IPS-15b (cell line): Measurements from ENCODE around the gene PIEZO1.

Experiments used
- H3K27me3 ChIP-seq: one replicate; pipeline ENCODE4 v1.6.1; 2013; ENCODE audit warnings: low read length; ENCODE audit not compliant: control insufficient read depth, insufficient read depth
- H3K36me3 ChIP-seq: one replicate; pipeline ENCODE4 v1.6.1; 2013; ENCODE audit warnings: low read length; ENCODE audit not compliant: control insufficient read depth, insufficient read depth
- H3K4me1 ChIP-seq: one replicate; pipeline ENCODE4 v1.6.1; 2013; ENCODE audit warnings: mild to moderate bottlenecking, low read length; ENCODE audit not compliant: control insufficient read depth, insufficient read depth
- H3K4me3 ChIP-seq: one replicate; pipeline ENCODE4 v1.5.1; 2013; ENCODE audit warnings: low read depth, low read length
- H3K9ac ChIP-seq: one replicate; pipeline ENCODE4 v1.6.1; 2013; ENCODE audit warnings: low read depth, mild to moderate bottlenecking, low read length
- H3K9me3 ChIP-seq: one replicate; pipeline ENCODE4 v1.6.1; 2013; ENCODE audit warnings: mild to moderate bottlenecking, low read length; ENCODE audit not compliant: control insufficient read depth, insufficient read depth

PIEZO1 gene

DNA sequence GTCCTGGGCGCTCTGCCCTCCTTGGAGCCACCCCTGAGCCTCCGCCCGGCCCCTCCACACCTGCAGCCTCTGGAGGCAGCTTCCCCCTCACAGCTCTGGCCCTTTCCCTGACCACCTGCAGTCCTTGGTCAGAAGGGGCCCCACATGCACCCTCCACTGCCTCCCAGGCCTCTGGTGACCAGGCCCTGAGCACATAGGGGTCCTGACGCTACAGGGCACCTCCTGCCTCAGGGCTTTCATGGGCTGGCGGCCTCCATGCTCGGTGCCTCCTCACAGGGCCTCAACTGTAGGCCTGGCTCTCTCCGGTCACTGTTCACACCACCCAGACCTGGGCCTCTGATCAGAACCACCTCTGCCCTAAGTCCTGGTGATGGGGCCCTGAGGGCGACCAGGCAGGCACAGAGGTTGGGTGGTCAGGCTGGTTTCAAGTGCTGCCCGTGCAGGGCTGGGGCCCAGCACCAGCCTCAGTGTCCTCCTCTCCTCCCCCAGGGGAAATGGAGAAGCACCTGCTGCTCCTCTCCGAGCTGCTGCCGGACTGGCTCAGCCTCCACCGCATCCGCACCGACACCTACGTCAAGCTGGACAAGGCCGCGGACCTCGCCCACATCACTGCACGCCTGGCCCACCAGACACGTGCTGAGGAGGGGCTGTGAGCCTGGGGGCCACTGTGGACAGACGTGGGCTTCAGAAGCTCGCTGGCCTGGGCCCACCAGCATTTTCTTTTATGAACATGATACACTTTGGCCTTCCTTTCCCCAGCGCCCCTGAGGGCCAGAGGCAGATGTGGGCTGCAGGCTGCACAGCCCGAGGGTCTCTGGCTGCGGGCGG lies 22.8 kb upstream of the PIEZO1 start:
- H3K27me3 ChIP-seq, result no peaks in the 10 kb centered on the region
- no peak overlapping the region for H3K4me3 ChIP-seq
- H3K4me1 ChIP-seq, result peaks cover 5% of the 10 kb centered on the region
- no peaks in the 10 kb centered on the region for H3K9me3 ChIP-seq
- peaks cover 59% of the 10 kb centered on the region for H3K36me3 ChIP-seq
- no peak overlapping the region for H3K9ac ChIP-seq

DNA sequence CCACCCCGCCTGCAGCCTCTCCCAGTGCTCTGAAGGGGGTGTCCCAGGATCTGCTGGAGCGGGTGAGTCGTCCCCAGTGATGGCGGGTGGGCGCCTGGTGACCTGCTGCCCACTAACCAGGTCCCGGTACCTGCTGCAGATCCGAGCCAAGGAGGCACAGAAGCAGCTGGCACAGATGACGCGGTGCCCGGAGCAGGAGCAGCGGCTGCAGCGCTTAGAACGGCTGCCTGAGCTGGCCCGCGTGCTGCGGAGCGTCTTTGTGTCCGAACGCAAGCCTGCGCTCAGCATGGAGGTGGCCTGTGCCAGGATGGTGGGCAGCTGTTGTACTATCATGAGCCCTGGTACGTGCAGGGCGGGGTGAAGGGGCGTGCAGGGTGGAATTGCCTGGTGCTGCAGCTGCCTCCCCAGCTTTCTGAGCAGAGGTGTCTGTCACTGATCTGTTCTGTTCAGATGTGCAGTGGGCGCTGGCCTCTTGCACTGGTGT lies 22.2 kb upstream of the PIEZO1 start:
- Histone ChIP-seq H3K36me3 (peaks cover 59% of the 10 kb centered on the region), H3K9ac (no peak overlapping the region)

GRCh38 chr16:88806491-88807111 lies 21.6 kb upstream of the PIEZO1 start:
- Histone ChIP-seq H3K36me3 (peaks cover 59% of the 10 kb centered on the region), H3K9ac (no peak overlapping the region), H3K4me3 (no peak overlapping the region), H3K9me3 (no peaks in the 10 kb centered on the region), H3K4me1 (peaks cover 5% of the 10 kb centered on the region), H3K27me3 (no peaks in the 10 kb centered on the region)

More for the DNA sequence above, 22.2 kb upstream of the PIEZO1 start:
- peaks cover 5% of the 10 kb centered on the region for H3K4me1 ChIP-seq
- H3K4me3 ChIP-seq, result no peak overlapping the region
- no peaks in the 10 kb centered on the region for H3K9me3 ChIP-seq
- no peaks in the 10 kb centered on the region for H3K27me3 ChIP-seq

DNA sequence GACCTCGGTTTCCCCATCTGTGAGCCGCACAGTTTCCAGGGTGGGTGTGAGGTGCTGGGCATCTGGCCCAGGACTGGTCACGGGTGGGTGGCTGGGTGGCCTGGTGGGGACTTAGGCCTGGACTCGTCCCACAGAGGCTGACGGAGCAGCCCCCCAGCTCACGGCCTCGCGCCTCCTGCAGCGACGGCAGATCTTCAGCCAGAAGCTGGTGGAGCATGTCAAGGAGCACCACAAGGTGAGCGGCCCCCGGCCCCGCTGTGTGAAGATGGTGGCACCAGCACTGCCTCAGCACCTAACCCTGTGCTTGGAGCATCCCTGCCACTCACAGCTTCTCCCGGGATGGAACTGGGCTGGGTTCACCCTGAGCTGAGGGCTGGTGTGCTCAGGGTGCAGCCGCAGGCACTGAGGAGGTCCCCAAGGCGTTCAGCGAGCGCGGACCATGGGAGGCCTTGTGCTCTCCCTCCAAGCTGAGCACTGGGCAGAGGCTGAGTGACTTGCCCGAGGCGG lies 20.9 kb upstream of the PIEZO1 start:
- no peak overlapping the region for H3K9ac ChIP-seq
- H3K4me3 ChIP-seq, result no peak overlapping the region
- H3K4me1 ChIP-seq, result peaks cover 5% of the 10 kb centered on the region
- H3K36me3 ChIP-seq, result peaks cover 59% of the 10 kb centered on the region
- no peaks in the 10 kb centered on the region for H3K9me3 ChIP-seq
- no peaks in the 10 kb centered on the region for H3K27me3 ChIP-seq

- Histone ChIP-seq H3K4me1 (no peaks in the 10 kb centered on the region), H3K27me3 (no peaks in the 10 kb centered on the region), H3K9me3 (no peaks in the 10 kb centered on the region), H3K9ac (no peak overlapping the region), H3K36me3 (peaks cover 59% of the 10 kb centered on the region), H3K4me3 (no peak overlapping the region)
These were observed 20.3 kb upstream of the PIEZO1 start for GRCh38 chr16:88805340-88805715.

GRCh38 chr16:88804552-88805339 lies 19.7 kb upstream of the PIEZO1 start:
- H3K27me3 ChIP-seq, result no peaks in the 10 kb centered on the region
- no peaks in the 10 kb centered on the region for H3K4me1 ChIP-seq
- peak overlapping the region; percentile 94 for H3K9ac ChIP-seq
- peak overlapping the region; percentile 89 for H3K4me3 ChIP-seq
- H3K9me3 ChIP-seq, result no peaks in the 10 kb centered on the region
- peaks cover 54% of the 10 kb centered on the region for H3K36me3 ChIP-seq

DNA sequence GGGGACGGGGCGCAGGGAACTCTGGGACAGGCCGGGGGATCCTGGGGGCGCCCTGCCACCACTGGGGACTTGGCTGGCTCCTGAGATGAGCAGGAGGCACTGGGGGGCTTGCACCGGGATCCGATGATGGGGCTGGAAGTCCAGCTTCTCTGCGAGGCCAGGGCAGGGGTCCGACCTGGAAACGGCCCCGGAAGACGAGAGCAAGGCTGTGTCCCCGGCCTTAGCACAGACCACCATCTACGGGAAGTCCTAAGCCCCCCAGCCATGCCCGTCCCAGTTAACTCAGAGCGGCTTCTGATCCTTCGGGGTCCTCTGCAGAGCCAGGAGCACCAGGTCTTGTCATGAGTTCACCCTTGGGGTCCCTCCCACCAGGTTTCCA lies 19.1 kb upstream of the PIEZO1 start:
- peaks cover 48% of the 10 kb centered on the region for H3K36me3 ChIP-seq
- H3K4me3 ChIP-seq, result peak overlapping the region; percentile 89
- no peaks in the 10 kb centered on the region for H3K27me3 ChIP-seq
- no peaks in the 10 kb centered on the region for H3K9me3 ChIP-seq
- peak overlapping the region; percentile 94 for H3K9ac ChIP-seq
- no peaks in the 10 kb centered on the region for H3K4me1 ChIP-seq

- peak within 1 kb of the TSS; percentile 89 for H3K4me3 ChIP-seq
- no peaks in the 10 kb centered on the region for H3K4me1 ChIP-seq
These were observed 18.4 kb upstream of the PIEZO1 start, which contains the start of gene CDT1 for GRCh38 chr16:88803264-88803987. Gene CDT1 (plus strand): TSS chr16:88803789. CDS start chr16:88803832, 43 bp downstream.

GRCh38 chr16:88800277-88800592 lies 15.2 kb upstream of the PIEZO1 start:
- Histone ChIP-seq H3K27me3 (no peaks in the 10 kb centered on the region), H3K9ac (no peak overlapping the region), H3K4me1 (no peaks in the 10 kb centered on the region), H3K9me3 (no peaks in the 10 kb centered on the region), H3K4me3 (no peak overlapping the region), H3K36me3 (peaks cover 10% of the 10 kb centered on the region)

More at GRCh38 chr16:88803264-88803987, 18.4 kb upstream of the PIEZO1 start, which contains the start of gene CDT1:
- Histone ChIP-seq H3K9me3 (no peaks in the 10 kb centered on the region), H3K36me3 (peaks cover 42% of the 10 kb centered on the region), H3K27me3 (no peaks in the 10 kb centered on the region), H3K9ac (peak within 1 kb of the TSS; percentile 94)

DNA sequence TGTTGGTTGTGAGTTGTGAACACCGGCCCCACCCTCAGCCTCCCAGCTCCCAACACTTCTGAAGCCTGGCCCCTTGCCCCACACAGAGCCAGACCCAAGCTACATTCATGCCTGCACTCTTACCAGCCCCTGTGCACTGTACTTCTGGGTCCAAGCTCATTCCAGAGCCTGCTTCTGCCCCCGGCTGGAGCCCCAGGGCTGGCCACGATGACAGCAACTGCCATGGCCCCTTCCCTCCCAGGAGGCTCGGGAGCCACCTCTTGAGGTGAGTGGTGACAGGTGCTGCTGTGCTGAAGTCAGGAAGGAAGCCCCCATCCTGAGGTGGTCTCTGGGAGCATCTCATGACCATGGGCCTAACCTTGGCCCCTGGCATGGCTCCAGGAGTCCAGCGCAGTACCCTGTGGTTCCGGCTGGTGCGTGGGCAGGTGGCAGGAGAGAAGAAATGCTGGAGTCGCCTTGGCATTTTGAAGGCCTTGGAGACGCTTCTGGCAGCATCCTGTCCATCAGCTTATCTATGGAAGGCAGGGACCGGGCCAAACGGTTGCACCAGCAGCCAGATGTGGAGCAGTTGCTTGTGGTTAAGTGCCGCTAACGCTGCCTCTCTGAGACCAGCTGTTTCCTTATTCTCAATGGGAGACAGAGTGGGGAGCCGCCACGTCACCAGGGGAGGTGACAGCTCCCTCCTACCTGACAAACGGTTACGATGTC lies 14.7 kb upstream of the PIEZO1 start:
- H3K4me3 ChIP-seq, result no peak overlapping the region
- H3K4me1 ChIP-seq, result no peaks in the 10 kb centered on the region

More for the DNA sequence above, 14.7 kb upstream of the PIEZO1 start:
- Histone ChIP-seq H3K9ac (no peak overlapping the region), H3K27me3 (no peaks in the 10 kb centered on the region), H3K36me3 (peaks cover 5% of the 10 kb centered on the region), H3K9me3 (no peaks in the 10 kb centered on the region)
